GM23338 (cell line): ENCODE results near the gene SNX2. TPM values are rescaled to one million over a fixed set of nuclear protein-coding genes. Genes with fewer than 3 reads are reported as not detected.

Experiments
- ATAC-seq: fragments of 200-7000 bp; cut with Tn5 transposase; 3 replicates; pipeline ENCODE4 v1.9.1; 2020
- DNase-seq: peaks from one replicate; pipeline ENCODE4 v3.0.0-alpha.2; 2015; ENCODE audit warnings: low spot score
- H2AFZ ChIP-seq: fragments of 200-600 bp; sonication (generic); 2 replicates; pipeline ENCODE4 v1.8.0; 2016; ENCODE audit warnings: antibody characterized with exemption, mild to moderate bottlenecking, moderate library complexity
- H3F3A ChIP-seq: fragments of 200-600 bp; sonication (generic); replicated peaks from 2 replicates; pipeline ENCODE4 v1.8.0; 2017; ENCODE audit warnings: antibody characterized with exemption, mixed run types, low read depth
- H3K27ac ChIP-seq: fragments of 200-600 bp; sonication (generic); 2 replicates; pipeline ENCODE4 v1.6.1; 2016; ENCODE audit warnings: low read depth
- H3K27me3 ChIP-seq: fragments of 200-600 bp; sonication (generic); 2 replicates; pipeline ENCODE4 v1.8.0; 2016; ENCODE audit warnings: mild to moderate bottlenecking, mixed run types, moderate library complexity; ENCODE audit not compliant: insufficient read depth
- H3K36me3 ChIP-seq: fragments of 200-600 bp; sonication (generic); 2 replicates; pipeline ENCODE4 v1.8.0; 2016; ENCODE audit warnings: mild to moderate bottlenecking; ENCODE audit not compliant: insufficient read depth
- H3K4me1 ChIP-seq: fragments of 200-600 bp; sonication (generic); 2 replicates; pipeline ENCODE4 v1.8.0; 2016; ENCODE audit warnings: mild to moderate bottlenecking, moderate library complexity; ENCODE audit not compliant: insufficient read depth
- H3K4me2 ChIP-seq: fragments of 200-600 bp; sonication (generic); 2 replicates; pipeline ENCODE4 v1.7.1; 2017; ENCODE audit warnings: mixed run types
- H3K4me3 ChIP-seq: fragments of 200-600 bp; sonication (generic); 2 replicates; pipeline ENCODE4 v1.6.1; 2016; ENCODE audit warnings: mixed run types
- H3K79me2 ChIP-seq: fragments of 200-600 bp; sonication (generic); replicated peaks from 2 replicates; pipeline ENCODE4 v1.8.0; 2017; ENCODE audit warnings: mild to moderate bottlenecking; ENCODE audit not compliant: insufficient read depth
- H3K9me2 ChIP-seq: fragments of 200-600 bp; sonication (generic); 2 replicates; pipeline ENCODE4 v1.8.0; 2017; ENCODE audit not compliant: insufficient read depth
- H4K20me1 ChIP-seq: fragments of 200-600 bp; sonication (generic); replicated peaks from 2 replicates; pipeline ENCODE4 v1.8.0; 2017; ENCODE audit warnings: mild to moderate bottlenecking; ENCODE audit not compliant: insufficient read depth
- H3K27ac Mint-ChIP-seq: 2 replicates; pipeline ENCODE4 v1.8.0; 2020; ENCODE audit warnings: inconsistent platforms, mild to moderate bottlenecking, moderate library complexity, mixed read lengths
- H3K27me3 Mint-ChIP-seq: 3 replicates; pipeline ENCODE4 v1.8.0; 2022; ENCODE audit warnings: low read depth, mild to moderate bottlenecking, moderate library complexity, mixed read lengths, inconsistent platforms; ENCODE audit not compliant: insufficient read depth, poor library complexity
- H3K36me3 Mint-ChIP-seq: 3 replicates; pipeline ENCODE4 v1.8.0; 2021; ENCODE audit warnings: low read depth, mild to moderate bottlenecking, inconsistent platforms, moderate library complexity, mixed read lengths
- H3K4me1 Mint-ChIP-seq: 3 replicates; pipeline ENCODE4 v1.8.0; 2020; ENCODE audit warnings: mild to moderate bottlenecking, inconsistent platforms, mixed read lengths
- H3K4me3 Mint-ChIP-seq: 3 replicates; pipeline ENCODE4 v1.8.0; 2021; ENCODE audit warnings: moderate library complexity, mild to moderate bottlenecking, inconsistent platforms, mixed read lengths
- H3K9me3 Mint-ChIP-seq: 3 replicates; pipeline ENCODE4 v1.8.0; 2020; ENCODE audit warnings: moderate library complexity, mild to moderate bottlenecking, inconsistent platforms, mixed read lengths
- CREB1 ChIP-seq: fragments of 250-450 bp; sonication (Bioruptor Pico); IDR thresholded peaks from 2 replicates; pipeline ENCODE4 v1.5.0; 2020; ENCODE audit warnings: low read depth, mild to moderate bottlenecking, moderate library complexity
- CTCF ChIP-seq, 2 experiments: fragments of 200-600 bp in 1 of 2; sonication (generic) in 1 of 2; conservative IDR thresholded peaks; 2 replicates each; pipeline versions ENCODE4 v1.5.1 to v1.6.1; 2016 to 2017; ENCODE audit warnings: antibody characterized with exemption in 2 of 2, low read depth in 2 of 2, mild to moderate bottlenecking in 2 of 2, moderate library complexity in 1 of 2
- ETS1 ChIP-seq: IDR thresholded peaks from 2 replicates; pipeline ENCODE4 v1.6.1; 2016; ENCODE audit warnings: antibody characterized with exemption
- EZH2 ChIP-seq: fragments of 200-600 bp; sonication (generic); IDR thresholded peaks from one replicate; pipeline ENCODE4 v1.8.0; 2017; ENCODE audit warnings: antibody characterized with exemption, mild to moderate bottlenecking, low read depth; ENCODE audit not compliant: unreplicated experiment
- EZH2phosphoT487 ChIP-seq: fragments of 200-600 bp; sonication (generic); IDR thresholded peaks from one replicate; pipeline ENCODE4 v1.8.1; 2018; ENCODE audit warnings: antibody characterized with exemption; ENCODE audit not compliant: unreplicated experiment
- JUNB ChIP-seq: IDR thresholded peaks from one replicate; pipeline ENCODE4 v1.6.1; 2016; ENCODE audit warnings: antibody characterized with exemption; ENCODE audit not compliant: unreplicated experiment
- NANOG ChIP-seq: IDR thresholded peaks from 2 replicates; pipeline ENCODE4 v1.6.1; 2016; ENCODE audit warnings: antibody characterized with exemption, borderline replicate concordance
- POLR2AphosphoS5 ChIP-seq: IDR thresholded peaks from 2 replicates; pipeline ENCODE4 v1.6.1; 2016; ENCODE audit warnings: antibody characterized with exemption, low read depth
- REST ChIP-seq: IDR thresholded peaks from one replicate; pipeline ENCODE4 v1.6.1; 2018; ENCODE audit warnings: antibody characterized with exemption; ENCODE audit not compliant: unreplicated experiment
- STAT1 ChIP-seq: IDR thresholded peaks from one replicate; pipeline ENCODE4 v1.6.1; 2016; ENCODE audit warnings: antibody characterized with exemption; ENCODE audit not compliant: unreplicated experiment
- ZNF114 ChIP-seq: fragments of 250-450 bp; sonication (Bioruptor Pico); IDR thresholded peaks from 2 replicates; pipeline ENCODE4 v1.5.0; 2020; ENCODE audit warnings: mild to moderate bottlenecking, moderate library complexity
- ZNF331 ChIP-seq: fragments of 250-450 bp; sonication (Bioruptor Pico); IDR thresholded peaks from 2 replicates; pipeline ENCODE4 v1.5.0; 2020; ENCODE audit warnings: low read depth, mild to moderate bottlenecking, moderate library complexity
- ZNF462 ChIP-seq: fragments of 250-450 bp; sonication (Bioruptor Pico); IDR thresholded peaks from 2 replicates; pipeline ENCODE4 v1.5.0; 2020; ENCODE audit warnings: mild to moderate bottlenecking, moderate library complexity
- polyA plus RNA-seq: library from polyadenylated mRNA; unstranded; fragments of >200 nt; fragmentation: Nextera tagmentation; extraction: Ambion mirVana; gene quantifications from 2 replicates; pipeline ENCODE4 v1.2.1, GENCODE V29; 2016
- total RNA-seq: library from RNA; depleted of rRNA; stranded (reverse); fragments of >200 nt; shearing (Covaris generic); gene quantifications from 2 replicates; pipeline ENCODE4 v1.2.3, GENCODE V29; 2014

SNX2 gene
- total and polyA plus RNA-seq, 2 experiments from 2014 or later, result 50.8 to 67.8 TPM

DNA sequence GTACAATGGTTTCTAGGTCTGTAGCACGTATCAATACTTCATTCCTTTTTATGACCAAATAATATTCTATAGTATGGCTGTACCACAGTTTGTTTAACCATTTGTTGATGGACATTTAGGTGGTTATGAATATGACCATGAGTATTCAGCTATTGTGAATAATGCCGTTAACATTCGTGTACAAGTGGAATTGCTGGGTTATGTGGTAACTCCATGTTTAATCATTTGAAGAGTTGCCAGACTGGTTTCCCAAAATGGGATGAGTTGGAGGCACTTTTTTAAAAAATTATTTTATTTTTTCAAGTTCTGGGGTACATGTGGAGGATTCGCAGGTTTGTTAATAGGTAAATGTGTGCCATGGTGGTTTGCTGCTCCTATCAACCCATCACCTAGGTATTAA, 4.6 kb downstream of the SNX2 start:
- peaks cover 2% of the 10 kb centered on the region; the same call in 1 of the 2 replicates for H4K20me1 ChIP-seq
- no peak overlapping the region for H3K27ac Mint-ChIP-seq
- no peak overlapping the region for H3K4me2 ChIP-seq
- no peaks in the 10 kb centered on the region for H3K9me2 ChIP-seq
- H3K36me3 ChIP-seq, result no peaks in the 10 kb centered on the region
- H3K4me3 Mint-ChIP-seq, result no peak overlapping the region
- ATAC-seq (no peak), DNase-seq (no peak)
- H3K4me1 Mint-ChIP-seq, result peaks cover 12% of the 10 kb centered on the region
- no peak overlapping the region for H3K27ac ChIP-seq
- no peak overlapping the region for H2AFZ ChIP-seq
- H3K9me3 Mint-ChIP-seq, result no peaks in the 10 kb centered on the region
- peaks cover 88% of the 10 kb centered on the region for H3K79me2 ChIP-seq
- TF ChIP-seq REST (no peak), CTCF (conservative IDR thresholded peaks at IDR 0.05; ENCODE audit: low read depth in 2 of 2) (no peak), CREB1 (CRISPR knock-in tag) (no peak), JUNB (no peak), ZNF462 (CRISPR knock-in tag) (no peak), NANOG (no peak), ZNF331 (CRISPR knock-in tag) (no peak), EZH2phosphoT487 (no peak), EZH2 (no peak), STAT1 (no peak), POLR2AphosphoS5 (no peak), ZNF114 (CRISPR knock-in tag) (no peak), ETS1 (no peak)
- peaks cover 2% of the 10 kb centered on the region for H3K27me3 Mint-ChIP-seq
- no peaks in the 10 kb centered on the region for H3F3A ChIP-seq
- no peaks in the 10 kb centered on the region; the same call in 2 of the 3 replicates for H3K36me3 Mint-ChIP-seq
- H3K27me3 ChIP-seq, result no peaks in the 10 kb centered on the region
- H3K4me3 ChIP-seq, result no peak overlapping the region
- peaks cover 11% of the 10 kb centered on the region for H3K4me1 ChIP-seq
